HG03025 (cell line): ENCODE data around the gene DLG2.
"Not testable (repeated sequence)": the region's sequence is repeated elsewhere in the genome, so short reads cannot be mapped to it uniquely, and the experiment has no call there.

Experiments used
- ATAC-seq: cut with Tn5 transposase; IDR thresholded peaks from one replicate; pipeline ENCODE4 v1.9.1; 2021; ENCODE audit warnings: mild to moderate bottlenecking, moderate library complexity; ENCODE audit not compliant: unreplicated experiment, low FRiP score

Gene DLG2

GRCh38 chr11:84355911-84356310 lies 1271.2 kb downstream of the DLG2 start:
- ATAC-seq: no peak

DNA sequence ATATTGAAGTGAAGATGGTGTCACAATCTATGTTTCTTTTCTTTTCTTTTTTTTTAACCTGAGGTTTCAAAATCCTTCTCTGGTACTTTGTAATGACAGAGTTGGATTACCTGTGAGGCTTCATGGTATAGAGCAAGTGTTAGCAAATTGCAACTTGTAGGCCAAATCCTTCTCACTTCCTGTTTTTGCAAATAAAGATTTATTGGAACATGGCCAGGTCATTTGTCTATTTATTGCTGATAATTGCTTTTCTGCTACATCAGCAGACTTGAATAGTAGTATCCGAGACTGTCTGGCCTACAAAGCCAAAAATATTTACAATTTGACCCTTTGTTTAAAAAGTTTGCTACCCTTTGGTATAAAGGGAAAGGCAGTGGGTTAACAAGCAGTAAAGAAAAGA lies 1281.5 kb downstream of the DLG2 start:
- no peak for ATAC-seq

DNA sequence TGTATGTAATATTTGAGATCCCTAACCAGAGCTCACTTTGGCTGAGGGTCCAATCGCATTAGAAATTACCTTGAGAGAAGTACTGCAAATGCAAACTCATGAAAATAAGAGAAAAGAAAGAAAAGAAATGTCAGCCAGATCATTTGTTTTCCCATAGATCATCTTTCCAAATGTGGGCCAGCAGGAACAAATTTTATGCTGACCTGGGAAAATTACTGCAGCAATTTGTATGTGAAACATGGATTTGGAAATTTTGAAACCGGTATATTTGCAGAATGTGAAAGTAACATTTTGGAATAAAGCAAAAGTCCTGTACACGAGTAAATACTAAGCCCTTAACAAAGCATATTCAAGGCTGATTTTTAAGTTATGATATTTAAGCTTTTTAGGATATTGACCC lies 1282.1 kb downstream of the DLG2 start:
- ATAC-seq: no peak

- ATAC-seq: no peak
Measured at GRCh38 chr11:84339796-84340195, 1287.3 kb downstream of the DLG2 start.

DNA sequence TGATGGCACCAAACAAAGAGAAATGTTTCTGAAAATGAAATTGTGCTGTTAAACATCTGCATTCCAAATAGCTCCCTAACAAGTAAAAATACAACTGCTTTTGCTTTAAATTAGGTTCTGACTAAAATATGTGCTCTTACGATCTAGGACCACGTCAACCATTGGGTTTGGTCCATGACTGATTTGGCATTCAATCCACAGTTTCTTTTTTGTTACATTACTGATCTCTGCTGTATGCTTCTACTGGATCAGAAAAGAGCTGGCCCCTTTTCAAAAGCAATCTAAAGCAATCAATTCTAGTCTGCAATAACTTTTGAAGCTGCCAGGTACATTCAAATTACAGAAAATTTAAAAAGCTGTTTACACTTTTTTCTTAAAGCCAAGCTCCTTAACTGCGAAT lies 1293.9 kb downstream of the DLG2 start:
- no peak for ATAC-seq

GRCh38 chr11:84322211-84322610 lies 1304.9 kb downstream of the DLG2 start:
- no peak for ATAC-seq

DNA sequence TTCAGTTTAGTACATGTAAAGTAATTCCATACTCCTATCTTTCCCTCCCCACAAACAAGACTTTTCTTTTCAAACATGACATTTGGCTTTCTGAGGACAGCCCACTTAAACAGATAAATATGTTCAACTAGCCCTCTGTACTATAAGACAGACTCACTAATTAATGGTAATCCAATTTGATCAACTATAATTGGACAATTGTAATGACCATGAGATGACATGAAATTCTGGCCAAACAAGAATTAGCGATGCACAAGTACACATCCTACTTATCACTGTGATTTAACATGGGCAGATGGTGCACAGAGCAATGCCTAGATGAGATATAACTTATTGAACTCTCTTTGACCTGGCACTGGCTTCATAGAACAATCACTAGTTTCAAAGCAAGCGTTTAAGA lies 1307.3 kb downstream of the DLG2 start:
- ATAC-seq: no peak

GRCh38 chr11:84316866-84317555 lies 1310.1 kb downstream of the DLG2 start:
- no peak for ATAC-seq

- no peak for ATAC-seq
Measured at GRCh38 chr11:84313830-84314359, 1313.2 kb downstream of the DLG2 start.

DNA sequence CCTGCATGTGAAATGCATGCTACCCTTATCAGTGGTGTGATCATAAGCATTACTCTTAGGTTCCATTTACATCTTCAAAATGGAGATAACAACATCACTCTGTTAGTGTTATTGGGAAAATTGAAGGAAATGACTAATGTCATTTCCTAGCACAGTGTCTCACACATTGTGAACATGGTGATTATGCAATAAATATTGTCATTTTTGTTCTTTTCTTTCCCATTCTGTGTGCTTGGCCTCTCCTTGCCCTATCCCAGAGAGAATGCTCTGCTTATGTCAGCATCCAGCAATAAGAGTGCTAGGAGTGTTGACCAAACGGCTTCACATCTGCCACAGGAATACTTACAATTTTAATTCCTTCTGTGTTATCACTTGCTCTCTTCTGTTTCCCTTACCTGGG lies 1316.9 kb downstream of the DLG2 start:
- no peak for ATAC-seq

DNA sequence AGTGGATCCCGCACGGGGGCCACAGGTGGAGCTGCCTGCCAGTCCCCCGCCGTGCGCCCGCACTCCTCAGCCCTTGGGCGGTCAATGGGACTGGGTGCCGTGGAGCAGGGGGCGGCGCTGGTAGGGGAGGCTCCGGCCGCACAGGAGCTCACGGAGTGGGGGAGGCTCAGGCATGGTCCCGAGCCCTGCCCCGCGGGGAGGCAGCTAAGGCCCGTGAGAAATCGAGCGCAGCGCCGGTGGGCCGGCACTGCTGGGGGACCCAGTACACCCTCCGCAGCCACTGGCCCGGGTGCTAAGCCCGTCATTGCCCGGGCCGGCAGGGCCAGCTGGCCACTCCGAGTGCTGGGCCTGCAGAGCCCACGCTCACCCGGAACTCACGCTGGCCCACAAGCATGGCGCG lies 1318.7 kb downstream of the DLG2 start:
- not testable (repeated sequence) for ATAC-seq

DNA sequence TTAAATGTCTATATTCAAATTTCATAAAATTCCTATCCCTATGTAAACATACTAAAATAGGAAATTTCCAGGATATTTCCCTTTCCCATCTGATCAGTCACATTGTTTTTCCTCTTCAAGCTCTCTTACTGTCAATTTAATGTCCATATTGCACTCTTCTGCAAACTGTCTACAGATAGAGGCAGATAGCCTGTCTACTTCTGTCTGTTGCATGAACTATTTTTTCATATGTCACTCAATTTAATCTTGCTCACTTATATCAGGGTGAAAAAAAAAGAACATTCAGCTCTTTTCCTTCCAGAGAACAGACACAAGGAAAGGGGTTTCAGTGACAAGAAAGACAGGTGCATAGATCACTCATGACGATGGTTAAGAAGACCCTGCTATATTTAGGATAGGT lies 1327.1 kb downstream of the DLG2 start:
- no peak for ATAC-seq

GRCh38 chr11:84297570-84297969 lies 1329.6 kb downstream of the DLG2 start:
- ATAC-seq: no peak

- ATAC-seq: no peak
Measured at GRCh38 chr11:84295815-84296214, 1331.3 kb downstream of the DLG2 start.

GRCh38 chr11:84292955-84293354 lies 1334.2 kb downstream of the DLG2 start:
- no peak for ATAC-seq

GRCh38 chr11:84292006-84292405 lies 1335.1 kb downstream of the DLG2 start:
- no peak for ATAC-seq

- no peak for ATAC-seq
Measured at GRCh38 chr11:84290647-84291046, 1336.5 kb downstream of the DLG2 start.

DNA sequence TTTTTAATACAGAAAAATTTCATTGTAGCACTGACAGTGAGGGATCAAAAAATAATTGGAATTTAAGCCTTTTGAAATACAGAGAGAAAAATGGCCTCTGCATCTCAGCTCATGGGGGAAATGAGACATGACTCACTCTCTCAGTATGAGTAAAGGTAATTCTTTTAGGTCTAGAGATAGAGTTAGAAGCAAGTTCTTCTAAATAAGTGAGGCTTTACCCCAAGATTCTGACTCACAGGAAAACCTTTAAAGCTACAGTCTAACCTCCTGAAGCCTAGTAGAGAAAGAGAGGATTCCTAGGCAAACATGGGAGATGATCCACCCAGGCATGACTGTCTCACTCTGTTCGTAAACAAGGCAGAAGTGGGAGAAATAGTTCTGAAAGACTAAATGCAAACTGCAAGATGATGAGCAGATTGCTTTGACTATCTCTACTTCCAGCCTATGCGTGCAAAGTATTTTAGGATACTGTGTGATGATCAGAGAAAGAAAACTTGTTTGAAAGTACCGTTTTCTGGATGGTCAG lies 1337.7 kb downstream of the DLG2 start:
- ATAC-seq: peak; percentile 97

DNA sequence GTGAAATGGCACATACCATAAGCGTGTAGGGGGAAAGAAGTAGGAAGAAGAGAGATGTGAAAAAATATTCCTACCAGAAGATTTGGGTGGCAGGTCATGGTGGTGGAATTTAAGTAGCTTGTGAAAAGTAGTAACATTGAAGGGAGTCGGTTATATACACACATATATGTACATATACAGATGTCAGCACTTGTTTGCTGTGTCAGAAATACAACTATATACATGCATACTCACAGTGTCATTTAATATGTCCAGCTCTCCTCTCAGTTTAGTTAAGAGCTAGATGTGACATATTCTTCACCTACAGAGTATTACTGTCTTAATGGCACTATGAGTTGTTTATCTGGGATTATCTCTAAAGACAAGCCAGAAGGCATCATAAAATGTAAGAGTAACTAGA lies 1353.6 kb downstream of the DLG2 start:
- ATAC-seq: no peak

DNA sequence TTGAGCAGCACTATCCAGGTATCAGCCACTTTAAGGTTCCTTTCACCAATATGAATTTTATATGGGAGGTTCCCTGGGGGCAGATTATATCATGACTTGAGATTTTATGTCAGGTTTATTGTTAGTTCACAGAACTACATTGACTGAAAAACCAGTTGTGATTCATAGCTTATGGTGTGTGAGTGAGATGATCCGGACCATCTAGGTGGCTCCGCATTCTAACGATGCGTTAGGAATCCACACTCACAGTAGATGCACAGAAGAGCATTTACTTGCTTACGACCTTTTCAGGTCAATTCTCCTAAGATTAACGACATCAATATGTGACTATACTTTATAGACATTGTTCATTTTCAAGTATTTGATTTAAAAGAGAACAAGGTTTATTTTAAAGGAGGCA lies 1356.7 kb downstream of the DLG2 start:
- no peak for ATAC-seq

DNA sequence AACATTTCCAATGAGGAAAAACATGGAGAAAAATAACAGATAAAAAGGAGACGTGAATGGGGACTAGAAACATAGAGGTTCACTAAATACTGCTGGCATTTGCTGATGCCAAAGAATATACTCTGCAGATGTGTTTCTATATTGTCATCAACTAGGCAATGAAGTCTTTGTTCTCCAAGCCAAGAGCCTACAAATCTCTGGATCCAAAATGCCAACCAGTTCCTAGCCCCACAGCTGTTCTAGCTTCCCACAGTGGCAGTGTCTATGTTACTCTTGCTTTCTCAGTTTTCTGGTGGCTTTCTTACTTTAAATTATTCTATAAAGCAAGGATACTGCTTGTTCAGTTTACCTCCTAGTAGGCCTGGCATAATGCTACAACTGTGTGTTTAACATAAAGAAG lies 1363.1 kb downstream of the DLG2 start:
- ATAC-seq: no peak

DNA sequence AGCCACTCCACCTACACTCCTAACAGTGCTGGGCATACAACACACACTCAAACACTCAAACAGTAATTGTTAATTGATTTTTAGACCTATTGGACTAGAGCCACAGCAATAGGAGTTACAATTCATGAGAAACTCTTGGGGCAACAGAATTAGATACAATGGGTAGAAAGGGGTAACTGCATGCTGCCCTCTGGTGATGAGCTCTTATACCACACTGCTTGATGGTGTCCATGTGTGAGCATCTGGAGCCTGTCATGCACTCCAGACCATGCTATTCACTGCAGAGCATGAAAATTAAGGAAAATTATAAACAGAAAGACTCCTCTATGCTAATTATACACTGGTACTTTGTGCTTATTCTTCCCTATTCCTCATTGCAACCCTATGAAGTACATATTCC lies 1365.4 kb downstream of the DLG2 start:
- ATAC-seq: no peak
